Measurements from ENCODE around the gene FOXL3.
"Not testable (repeated sequence)": the region's sequence is repeated elsewhere in the genome, so short reads cannot be mapped to it uniquely, and the experiment has no call there.

FOXL3 gene

DNA sequence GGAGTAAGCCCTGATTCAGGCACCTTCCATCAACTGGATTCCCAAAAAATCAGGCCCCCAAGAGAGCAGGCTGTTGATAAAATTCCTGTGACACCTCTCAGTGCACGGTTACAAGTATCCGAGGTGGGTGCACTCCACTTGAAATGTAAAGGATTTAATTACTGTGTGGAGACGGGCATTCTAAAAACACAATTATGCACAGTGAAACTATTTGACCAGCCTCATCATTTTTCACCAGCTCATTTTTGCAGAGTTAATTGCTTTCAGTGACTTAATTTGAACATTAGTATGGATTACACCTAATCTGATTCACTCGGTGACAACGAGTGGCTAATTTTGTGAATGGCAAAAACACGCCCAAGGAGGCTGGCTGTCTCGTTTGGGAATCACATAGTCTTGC, 2.3 kb downstream of the FOXL3 start:
- no peak for DNase-seq

DNA sequence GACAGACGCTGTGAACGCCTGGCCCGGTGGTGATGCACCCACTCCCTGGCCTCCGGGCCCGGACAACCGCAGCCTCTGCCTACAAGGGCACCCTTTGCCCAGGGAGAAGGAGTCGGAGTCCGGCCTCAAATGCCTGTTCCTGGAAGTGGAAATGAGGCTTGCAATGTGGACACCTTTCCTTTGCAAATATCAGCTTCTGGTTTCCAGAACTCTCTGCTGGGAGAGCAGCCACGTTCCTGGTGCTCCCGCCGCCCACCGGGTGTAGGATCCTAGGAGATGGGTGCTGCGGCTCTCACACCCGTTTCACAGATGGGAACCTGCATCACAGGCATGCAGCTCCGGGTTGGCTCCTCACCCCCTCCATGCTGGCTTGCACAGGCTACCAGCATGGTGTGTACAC, 2.9 kb downstream of the FOXL3 start:
- DNase-seq: no peak

DNA sequence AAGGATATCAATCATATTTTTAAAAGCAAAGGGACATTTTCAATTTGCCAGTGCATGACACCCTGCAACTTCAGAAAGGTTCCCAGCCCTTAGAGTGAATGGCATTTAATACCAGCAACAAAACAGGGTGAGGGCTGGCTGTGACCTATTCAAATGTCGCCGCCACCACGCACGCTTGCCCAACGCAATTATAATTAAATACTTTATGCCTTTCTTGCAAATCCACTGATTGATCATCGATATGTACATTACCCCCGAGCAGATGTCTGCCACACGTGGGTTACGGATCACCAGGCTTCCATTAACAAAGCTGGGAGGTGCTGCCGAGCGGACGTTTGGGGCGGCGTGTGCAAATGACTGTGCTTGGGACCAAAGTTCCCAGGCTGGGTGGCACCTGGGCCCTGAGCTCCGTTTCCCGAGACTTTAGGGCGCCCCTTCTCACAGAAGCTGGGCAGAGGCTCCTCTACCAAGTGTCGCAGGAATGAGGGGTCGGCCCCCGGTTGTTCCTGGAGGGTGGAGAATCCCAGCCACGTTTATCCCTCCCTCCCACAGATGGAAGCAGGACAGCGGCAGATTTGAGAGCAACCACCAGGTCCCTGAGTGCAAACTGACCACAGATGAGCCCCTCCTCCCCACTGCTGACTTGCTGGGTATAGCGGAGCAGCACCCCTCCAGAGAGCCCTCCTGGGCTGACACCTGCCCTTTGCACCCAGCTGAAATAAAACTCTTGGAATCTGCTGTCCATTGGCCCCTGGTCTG, 3.9 kb downstream of the FOXL3 start:
- no peak for DNase-seq

DNA sequence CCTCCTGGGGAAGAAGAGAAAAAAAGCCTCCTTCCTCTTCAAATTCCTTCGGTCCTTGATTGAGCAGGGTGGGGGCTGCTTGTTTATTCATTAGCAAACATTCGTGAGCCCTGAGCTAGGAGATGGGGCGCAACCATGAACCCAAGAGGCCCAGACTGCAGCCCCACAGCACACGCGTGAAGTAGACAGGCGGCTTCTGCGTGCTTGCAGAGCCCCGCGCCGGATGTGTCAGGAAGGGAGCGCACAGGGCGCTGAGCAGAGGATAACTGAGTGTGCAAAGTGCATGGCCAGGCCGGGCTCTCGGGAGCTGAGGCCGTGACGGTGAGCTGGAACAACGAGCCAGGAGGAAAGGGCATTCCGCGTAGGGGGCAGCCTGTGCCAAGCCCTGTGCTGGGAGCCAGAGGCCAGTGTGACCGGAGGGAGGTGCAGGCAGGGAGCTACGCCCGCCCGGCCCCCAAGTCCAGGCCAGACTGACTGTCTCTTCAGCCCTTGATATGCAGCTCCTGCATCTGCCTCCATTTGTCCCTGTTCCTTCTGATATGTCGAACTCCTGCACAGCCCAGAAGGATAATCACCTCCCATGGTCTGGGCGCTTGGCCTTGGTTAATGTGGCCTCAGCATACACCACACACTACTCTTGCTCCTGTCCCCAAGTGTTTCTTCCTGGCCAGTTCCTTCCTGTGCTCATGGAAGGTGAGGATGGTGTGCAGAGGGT, 4.6 kb downstream of the FOXL3 start:
- no peak for DNase-seq

DNA sequence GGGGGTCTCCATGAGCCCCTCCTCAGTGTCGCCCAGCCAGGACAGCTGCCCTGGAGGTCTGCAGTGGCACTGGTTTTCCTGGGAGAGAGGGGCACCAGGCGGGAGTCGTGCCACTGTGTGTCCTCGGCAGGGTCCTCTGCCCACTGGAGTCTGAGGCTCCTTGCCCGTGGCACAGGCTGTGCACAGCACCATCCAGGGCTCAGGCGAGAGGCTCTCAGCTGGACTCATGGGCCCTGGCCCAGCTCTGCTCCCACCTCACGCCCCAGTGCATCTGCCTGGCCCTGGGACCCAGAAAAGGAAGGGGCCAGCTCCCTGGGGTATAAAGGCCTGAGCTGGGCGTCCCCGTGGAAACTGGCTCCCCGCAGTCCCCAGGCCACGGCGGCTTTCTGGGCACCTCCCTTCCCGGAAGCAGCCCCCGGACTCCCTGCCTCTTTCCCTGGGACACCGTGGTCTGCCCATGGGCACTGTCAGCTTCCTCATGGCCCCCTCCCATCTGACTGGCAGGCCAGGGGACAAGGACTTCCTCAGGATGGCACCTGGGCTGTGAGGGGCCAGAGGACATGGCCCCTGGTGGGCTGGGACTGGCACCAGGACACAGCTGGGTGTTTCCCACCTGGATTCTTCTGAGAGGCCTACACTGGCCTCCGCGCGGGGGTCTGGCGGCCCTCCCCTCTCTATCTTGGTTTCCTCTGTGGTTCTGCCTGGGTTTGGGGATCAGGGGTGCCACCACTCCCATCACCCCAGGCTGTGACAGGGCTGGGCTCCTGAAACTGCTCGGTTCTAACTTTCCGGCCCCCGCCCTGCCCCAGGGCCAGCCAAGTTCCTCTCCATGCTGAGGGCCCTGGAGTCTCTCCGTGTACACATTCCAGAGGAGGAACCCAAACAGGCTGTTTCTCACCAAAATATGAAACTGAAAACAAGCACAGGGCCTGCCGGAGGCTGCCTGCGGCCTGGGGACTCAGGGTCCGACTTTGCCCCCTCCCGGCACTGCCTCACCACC, 5.5 kb downstream of the FOXL3 start:
- no peak for DNase-seq

DNA sequence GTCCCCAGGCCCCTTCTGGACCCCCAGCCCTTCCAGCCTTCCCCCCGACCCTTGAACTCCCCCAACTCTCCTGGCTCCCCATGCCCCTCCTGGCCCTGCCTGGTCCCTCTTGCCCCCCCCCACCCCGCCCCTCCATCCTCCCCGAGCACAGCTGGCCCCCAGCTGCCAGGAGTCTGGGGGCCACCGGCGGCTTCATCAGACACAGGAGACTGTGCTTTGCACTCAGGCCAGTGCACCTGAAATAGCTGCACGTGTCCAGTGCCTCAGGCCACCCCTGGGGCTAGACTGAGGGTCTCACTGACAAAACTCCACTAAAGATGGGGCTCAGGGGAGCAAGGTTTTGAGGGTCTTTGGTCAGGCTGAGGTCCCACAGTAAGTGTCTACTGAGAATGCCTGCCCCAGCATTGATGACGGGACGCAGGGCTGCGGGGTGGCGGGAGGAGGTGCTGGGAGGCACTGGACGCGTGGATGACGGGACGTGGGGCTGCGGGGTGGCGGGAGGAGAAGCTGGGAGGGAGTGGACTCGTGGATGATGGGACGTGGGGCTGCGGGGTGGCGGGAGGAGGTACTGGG, 6.5 kb downstream of the FOXL3 start:
- DNase-seq: no peak

DNA sequence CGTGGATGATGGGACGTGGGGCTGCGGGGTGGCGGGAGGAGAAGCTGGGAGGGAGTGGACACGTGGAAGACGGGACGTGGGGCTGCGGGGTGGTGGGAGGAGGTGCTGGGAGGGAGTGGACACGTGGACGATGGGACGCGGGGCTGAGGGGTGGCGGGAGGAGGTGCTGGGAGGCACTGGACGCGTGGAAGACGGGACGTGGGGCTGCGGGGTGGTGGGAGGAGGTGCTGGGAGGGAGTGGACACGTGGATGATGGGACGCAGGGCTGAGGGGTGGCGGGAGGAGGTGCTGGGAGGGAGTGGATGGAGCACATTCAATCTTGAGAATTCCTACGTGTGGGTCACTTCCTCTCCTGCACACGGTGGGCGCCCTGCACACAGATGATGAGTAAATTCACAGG, 7.2 kb downstream of the FOXL3 start:
- DNase-seq: not testable (repeated sequence)

DNA sequence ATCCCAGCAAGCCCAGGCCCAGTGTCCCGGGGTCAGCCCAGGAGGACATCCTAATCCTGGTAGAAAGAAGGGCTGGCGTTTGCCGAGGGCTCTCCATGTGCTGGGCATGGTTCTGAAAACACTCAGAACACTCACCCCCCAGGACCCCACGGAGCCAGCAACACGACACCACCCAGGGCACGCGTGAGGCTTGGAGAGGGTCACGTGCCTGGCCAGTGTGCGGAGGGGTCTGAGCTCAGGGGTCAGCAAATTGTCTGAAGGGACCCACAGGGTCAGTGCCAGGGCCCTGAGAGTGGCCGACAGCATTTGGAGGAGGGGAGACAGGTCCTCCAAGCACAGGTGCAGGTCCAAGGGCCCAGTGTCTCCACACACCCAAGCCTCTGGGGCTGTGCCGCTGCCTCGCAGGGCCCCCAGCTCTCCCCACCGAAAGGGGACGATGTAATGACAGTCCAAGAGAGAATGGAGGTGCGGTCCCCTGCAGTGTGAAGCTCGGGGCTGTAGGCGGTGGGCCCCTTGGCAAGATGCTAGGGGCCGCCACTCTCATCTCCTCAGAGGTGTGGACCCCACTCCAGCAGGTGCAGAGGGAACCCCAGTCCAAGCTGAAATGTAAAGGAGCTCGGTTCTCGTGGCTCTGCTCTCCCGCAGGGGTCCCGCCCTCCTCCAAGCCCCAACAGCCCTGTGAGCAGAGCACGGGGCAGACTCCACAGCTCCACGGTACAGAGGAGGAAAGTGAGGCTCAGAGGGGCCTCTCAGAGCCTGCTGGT, 7.8 kb downstream of the FOXL3 start:
- no peak for DNase-seq

DNA sequence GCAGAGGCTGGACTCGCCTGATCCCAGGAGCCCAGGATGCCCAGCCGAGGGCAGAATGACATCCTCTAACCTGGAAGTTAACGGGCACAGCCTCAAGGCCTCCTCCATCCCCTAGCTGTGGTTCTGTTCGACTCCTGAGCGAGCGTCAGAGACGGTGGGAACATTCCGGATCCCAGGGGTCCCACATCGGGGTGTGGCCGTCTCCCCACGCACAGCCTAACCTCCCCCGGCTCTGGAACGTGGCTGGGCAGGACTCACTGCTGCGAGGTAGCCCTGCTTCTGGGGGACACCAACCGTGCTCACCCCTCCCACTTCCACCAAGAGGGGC, 8.4 kb downstream of the FOXL3 start:
- no peak for DNase-seq

DNA sequence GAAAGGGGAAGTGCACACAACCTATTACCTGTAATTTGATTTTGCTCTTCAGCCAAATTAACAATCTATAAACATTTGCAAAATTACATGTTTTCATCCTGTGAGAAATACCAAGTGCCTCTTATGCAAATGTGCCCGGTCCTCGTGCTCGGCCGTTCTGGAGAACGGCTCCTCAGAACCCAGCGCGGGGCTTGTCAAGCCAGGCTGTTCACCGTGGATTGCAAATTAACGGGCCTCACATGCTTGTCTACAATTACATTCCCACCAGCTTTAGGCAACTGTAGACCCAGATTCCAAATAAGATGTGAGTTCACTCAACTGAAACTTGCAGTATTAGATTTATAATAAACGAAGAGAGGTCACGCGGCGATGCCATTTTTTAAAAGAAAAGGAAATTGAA, 8.8 kb downstream of the FOXL3 start:
- DNase-seq: no peak

DNA sequence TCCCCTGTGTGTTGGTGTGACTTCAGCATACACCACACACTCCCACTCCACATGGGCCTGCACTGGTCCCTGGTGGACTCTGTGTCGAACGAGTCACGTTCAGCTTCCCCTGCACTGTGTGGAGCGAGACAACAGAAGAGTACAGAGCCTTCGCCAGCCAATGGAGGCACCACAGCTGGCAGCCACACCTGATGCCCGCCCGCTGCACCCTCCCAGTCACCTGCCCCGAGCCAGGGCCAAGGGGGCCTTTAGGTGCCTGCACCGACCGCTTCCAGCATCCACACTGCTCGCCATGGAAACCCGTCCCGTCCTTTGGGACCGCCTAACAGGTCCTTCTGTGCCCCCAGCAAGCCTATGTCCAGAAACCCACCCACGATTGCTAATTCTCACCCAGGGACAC, 9.2 kb downstream of the FOXL3 start:
- no peak for DNase-seq

DNA sequence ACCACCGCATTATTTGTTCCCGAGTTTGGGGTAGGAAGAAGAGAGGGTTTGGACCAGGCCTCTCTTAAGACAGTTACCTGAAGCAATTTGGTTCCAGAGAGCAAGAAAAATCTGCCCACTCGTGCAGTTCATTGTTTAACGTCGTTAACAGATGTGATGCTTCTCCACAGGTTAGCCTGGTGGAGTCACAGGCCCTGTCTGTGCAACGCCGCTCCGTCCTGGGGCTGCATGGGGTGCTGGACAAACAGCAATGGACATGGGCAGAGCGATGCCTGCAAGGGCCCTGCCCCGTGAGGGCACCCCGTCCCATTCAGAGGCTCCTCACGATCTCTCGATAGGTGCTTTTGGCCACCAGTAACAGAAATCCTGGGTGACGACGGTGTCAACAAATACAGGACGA, 9.7 kb downstream of the FOXL3 start:
- DNase-seq: no peak

DNA sequence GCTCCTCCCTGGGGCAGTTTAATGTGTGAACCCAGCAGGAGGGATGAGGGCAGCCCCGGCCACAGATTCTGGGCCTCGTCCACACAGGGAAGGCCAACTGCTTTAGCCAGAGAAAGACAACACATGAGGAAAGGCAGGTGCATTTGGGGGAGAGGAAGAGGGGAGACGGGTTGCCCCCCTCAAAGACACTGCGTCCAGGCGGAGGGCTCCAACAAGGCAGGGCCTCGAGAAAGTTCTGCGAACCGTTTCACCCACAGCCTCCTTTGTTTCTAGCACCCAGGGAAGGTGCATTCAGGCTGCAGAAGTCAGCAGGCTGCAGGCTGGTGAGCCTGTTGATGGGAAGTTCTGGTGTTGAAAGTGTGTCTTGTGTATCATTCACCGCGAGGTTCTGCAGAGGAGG, 10.1 kb downstream of the FOXL3 start:
- DNase-seq: no peak

DNA sequence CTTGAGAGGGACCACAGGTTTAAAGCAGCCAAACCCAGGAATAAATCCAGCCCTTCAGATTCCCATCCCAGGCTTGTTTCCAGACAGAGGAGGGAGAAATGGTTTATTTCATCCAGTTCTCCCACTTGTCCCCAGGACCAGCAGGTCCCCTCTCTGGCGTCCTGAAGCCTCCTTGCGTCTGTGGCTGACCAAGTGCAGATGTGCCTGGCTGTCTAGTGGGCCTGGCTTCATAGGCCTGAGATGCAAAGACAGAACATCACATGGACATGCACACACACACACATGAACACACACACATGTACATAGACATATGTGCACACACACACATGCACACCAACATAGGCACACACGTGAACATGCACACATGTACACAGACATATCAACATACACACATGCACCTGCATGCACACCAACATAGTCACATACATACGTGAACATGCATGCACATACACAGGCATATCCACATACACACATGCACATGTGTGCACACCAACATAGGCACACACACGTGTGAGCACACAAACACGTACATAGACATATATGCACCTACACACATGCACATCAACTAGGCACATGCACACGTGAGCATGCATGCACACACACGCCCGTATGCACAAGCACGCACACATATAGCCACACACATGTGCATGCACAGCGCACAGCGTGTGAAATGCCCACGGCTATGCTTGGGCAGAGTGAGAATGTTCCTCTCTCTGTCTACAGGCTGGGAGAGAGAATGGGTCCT, 10.7 kb downstream of the FOXL3 start:
- DNase-seq: no peak

DNA sequence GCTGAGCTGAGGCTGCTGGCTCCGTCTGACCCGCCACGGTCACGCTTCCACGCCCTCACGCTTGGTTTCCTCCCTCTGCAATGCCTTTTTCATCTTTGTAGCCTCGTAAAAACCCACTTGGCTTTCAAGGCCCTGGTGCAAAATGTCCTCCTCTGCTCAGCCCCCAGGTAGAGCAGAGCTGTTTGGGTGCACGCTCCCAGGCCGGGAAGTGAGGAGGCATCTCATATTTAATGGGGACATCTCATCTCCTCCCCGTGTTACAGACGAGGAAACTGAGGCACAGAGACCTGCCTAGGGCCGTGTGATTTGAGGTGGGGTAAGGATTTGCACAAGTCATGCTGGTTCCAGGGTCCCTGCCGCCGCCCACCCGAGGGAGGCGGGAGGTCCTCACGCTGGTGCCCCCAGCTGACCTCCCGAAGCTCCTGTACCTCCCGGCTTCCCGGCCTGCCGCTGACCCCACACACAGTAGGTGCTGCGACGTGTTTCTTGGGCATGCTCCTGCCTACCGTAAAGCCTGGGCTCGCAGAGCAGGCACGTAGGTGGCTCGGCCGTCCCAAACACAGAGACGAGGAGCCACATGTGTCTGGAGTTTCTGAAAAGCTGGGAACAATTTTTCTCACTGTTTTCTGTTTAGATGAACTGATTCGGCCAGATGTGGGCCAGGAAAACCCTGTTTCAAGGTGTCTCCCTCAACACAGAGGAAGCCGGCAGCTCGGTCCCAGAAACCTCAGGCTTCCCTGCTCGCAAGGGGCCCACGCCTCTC, 11.5 kb downstream of the FOXL3 start:
- peak; percentile 4 for DNase-seq

DNA sequence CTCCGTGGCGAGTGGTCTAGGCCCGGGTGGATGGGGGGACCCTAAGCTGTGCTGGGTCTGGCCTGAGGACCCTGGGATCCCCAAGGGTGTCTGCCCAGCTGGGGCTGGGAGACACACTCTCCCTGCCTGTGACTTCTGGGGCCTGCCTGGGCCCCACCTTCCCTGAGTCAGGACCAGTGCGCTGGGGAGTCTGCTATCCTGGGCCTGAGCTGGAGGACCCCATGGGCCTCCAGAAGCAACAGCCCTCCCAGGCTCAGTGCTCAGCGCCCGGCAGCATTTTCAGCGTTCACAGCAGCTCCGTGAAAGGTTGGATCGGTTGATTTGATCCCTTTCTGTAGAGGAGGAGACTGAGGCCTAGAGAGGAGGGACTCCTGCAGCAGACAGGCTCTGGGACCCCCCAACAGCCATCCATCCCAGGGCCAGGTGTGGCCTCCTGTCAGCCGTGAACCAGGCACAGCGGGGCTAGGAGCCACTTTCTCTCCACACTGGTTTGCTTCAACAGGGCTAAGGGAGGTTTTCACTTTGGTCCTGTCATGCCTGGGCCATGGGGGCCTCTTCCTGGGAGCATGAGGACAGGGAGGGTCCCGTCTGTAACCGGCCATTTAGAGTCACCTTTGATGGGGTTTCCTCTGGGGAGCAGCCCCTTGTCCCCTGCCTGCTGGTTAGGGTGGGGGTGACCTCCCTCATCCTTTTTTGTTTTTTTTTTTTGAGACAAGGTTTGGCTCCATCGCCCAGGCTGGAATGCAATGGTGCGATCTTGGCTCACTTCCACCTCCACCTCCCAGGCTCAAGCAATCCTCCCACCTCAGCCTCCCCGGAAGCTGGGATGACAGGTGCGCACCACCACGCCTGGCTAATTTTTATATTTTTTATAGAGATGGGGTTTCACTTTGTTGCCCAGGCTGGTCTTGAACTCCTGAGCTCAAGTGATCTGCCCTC, 12.4 kb downstream of the FOXL3 start:
- peak; percentile 11 for DNase-seq

DNA sequence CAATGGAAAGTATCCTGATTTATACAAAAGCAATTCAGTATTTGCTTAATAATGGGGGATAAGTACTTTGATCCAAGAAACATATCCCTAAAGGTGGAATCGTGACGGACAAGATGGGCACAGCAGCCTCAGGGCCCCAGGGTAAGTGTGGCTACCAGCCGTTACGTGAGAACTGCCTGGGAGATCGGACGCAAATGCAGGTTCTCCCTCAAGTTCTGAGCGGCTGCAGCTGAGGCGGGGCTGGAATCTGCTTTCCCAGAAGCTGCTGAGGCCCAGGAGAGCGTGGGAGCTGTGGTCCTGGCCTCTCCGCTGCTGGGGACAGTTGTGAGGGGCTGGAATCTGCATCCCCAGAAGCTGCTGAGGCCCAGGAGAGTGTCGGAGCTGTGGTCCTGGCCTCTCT, 13.5 kb downstream of the FOXL3 start:
- DNase-seq: peak; percentile 4

DNA sequence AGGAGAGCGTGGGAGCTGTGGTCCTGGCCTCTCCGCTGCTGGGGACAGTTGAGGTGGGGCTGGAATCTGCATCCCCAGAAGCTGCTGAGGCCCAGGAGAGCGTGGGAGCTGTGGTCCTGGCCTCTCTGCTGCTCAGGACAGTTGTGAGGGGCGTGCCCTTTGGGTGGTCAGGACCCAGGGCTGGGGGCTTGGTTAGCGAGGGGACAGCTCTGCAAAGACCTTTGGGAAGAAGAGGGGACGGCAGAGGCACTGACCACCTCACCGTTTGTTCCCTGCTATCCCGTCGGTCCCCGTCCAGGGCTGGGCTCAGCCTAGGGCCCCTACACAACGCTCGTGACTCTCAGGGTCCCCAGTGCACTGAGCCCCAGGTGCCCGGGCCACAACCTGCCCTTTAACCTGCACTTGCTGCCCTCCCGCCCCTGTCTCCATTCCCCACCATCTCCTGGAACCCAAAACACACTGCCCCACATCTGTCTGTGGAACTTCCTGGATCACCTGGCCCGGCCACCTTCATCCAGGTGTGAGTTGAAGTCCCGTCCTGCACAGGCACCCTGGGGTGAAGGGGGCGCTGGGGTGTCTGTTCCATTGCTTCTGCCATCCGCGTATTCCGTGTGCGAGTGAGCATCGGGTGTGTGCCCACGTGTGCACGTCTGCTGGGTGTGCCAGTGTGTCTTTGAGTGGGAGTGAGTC, 14.1 kb downstream of the FOXL3 start:
- DNase-seq: no peak

Measured in activated T-cell treated with anti-CD3 and anti-CD28 coated beads, Interleukin-2, amount 50 U/mL, for 1 hour (primary cell).